HG03558 (cell line): ENCODE measurements around the gene TPPP.
"Not testable (repeated sequence)": the region's sequence is repeated elsewhere in the genome, so short reads cannot be mapped to it uniquely, and the experiment has no call there.

Experiments used
- ATAC-seq: cut with Tn5 transposase; IDR thresholded peaks from one replicate; pipeline ENCODE4 v1.9.1; 2021; ENCODE audit warnings: moderate number of reproducible peaks; ENCODE audit not compliant: unreplicated experiment; ENCODE audit errors: extremely low read depth

Gene TPPP

DNA sequence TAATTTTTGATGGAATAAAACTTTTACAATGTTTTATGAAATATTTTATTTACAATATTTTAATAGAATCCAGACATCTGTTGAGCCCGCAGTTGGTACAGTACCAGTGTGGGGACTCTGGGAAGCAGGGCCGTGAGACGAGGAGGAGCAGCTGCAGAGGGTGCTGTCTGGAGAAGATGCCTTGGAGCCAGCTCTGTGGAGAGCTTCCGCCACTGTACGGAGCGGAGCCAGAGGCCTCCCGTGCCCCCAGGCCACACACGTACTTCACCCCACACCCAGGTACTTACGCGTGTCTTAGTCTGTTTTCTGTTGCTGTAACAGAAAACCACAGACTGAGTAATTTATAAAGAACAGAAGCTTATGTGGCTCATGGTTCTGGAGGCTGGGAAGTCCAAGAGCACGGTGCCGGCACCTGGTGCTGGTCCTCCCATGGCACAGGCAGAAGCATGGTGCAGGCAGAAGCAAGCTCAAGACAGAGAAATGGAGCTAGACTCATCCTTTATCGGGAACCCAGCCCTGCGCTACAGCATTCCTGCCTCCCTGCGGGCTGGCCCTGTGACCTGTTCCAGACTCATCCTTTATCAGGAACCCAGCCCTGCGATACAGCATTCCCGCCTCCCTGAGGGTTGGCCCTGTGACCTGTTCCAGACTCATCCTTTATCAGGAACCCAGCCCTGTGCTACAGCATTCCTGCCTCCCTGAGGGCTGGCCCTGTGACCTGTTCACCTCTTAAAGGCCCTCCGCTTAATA lies 57.7 kb downstream of the TPPP start:
- no peak for ATAC-seq

DNA sequence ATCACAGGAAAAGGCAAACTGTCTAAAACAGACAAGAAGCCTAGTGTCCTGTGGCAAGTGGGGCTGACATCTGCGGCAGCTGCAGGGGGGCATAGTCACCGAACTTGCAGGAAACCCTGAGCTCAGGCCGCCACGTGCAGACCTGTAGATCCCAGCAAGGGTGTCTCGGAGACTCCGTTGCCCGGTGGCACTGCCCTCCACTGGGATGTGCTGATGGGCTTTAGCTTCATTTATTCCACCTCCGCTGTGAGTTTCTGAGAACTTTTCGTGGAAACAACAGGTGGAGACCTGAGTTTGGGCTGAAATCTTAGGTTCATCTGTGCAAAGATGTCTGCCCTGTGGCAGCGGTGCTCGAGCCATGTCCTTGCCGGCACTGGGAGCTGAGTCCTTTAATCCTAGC lies 59.0 kb downstream of the TPPP start:
- no peak for ATAC-seq

DNA sequence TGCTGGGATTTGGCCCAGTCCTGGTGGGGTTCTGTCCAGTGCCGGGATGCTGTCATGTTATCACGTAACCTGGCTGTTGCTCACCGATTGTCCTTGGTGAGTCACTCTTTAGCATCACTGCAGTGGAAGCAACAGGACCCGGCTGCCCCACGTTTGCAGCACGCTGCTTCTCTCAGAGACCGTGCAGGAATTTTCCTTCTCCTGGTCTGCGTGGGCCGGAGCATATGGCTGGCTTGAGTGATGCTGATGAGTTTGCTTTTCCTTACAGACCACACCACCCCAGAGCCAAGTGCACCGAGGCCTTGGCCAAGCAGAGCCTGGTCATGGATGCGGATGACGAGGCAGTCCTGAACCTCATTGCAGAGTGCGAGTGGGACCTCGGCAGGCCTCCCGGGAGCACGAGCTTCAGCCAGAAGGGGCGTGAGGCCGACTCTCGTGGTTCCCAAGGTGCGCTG lies 59.6 kb downstream of the TPPP start:
- ATAC-seq, result no peak

DNA sequence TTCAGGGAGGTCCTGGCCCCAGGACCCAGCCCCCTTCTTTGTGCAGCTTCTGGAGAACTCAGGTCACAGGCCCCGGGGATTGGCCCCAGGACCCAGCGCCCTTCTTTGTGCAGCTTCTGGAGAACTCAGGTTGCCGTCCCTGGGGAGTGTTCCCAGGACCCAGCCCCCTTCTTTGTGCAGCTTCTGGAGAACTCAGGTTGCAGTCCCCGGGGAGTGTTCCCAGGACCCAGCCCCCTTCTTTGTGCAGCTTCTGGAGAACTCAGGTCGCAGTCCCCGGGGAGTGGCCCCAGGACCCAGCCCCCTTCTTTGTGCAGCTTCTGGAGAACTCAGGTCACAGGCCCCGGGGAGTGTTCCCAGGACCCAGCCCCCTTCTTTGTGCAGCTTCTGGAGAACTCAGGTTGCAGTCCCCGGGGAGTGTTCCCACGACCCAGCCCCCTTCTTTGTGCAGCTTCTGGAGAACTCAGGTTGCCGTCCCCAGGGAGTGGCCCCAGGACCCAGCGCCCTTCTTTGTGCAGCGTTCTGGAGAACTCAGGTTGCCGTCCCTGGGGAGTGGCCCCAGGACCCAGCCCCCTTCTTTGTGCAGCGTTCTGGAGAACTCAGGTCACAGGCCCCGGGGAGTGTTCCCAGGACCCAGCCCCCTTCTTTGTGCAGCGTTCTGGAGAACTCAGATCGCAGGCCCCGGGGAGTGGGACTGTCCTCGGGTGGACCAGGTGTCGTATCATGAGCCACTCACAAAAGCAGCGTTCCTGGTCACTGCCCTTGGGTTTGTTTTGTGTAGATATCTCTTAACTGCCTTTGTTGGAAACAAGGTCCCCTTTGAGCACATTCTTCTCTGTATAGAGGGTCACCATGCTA lies 64.6 kb downstream of the TPPP start:
- ATAC-seq, result not testable (repeated sequence)

DNA sequence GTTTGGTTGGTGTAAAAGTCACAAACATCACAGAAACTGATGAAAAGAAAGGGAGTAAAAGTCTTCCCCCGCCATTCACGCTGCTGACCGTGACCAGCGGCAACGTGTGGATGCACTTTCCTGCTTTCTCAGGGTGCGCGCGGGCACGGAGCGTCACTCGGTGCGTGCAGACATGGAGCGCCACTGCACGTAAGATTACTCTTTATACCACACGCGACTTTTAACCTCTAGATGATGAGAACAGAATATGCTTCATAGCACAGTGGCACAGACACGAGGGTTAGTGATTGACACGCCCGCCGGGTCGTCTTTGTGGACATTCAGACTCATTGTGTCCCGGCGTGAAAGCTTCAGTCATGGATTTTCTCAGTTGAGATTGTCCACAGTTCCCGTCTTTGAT lies 65.3 kb downstream of the TPPP start:
- ATAC-seq, result no peak

DNA sequence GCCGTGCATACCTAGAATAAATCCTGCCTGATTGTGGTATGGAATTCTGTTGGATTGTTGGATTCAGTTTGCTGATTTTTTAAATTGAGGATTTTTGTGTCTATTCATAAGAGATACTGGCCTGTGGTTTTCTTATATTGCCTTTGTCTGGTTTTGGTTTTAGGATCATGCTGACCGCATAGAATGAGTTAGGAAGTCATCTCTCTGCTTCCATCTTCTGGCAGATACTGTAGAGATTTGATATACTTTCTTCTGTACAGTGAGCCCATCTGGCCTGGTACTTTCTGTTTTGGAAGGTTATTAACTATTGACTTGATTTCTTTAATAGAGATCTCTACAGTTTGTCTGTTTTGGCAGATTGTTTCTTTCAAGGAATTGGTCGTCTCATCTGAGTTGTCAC lies 66.3 kb downstream of the TPPP start:
- ATAC-seq, result no peak

DNA sequence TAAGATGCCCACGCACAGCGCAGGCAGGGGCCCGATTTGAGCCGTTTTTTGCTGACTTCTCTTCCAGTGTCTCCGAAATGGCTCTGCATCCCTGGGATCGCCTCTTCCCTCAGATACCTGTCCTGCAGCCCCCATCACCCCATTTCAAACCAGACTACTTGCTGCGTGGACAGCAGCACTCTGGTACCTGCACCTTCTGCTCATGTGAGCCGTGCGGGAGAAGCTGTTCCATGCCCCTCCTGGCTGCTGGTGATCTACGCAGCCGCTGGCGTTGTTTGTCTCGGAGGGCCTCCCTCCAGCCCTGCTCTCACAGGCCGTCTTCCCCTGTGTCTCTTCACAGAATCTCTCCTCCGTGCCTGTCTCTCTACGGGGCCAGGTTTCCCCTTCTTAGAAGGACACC lies 67.6 kb downstream of the TPPP start:
- no peak for ATAC-seq

DNA sequence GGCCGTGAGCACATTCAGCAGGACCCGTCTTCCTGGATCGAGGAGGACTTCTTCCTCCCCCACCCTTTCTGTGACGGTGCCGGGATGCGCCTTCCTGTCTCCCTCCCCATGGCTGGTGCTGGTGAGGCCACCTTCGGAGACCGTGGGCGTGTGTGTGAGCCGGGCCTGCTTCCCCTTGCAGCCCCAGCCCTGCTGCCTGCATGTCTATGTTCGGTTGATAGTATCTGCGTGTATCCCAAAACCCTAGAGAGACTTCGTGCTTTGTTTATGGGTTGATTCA lies 68.3 kb downstream of the TPPP start:
- ATAC-seq, result no peak

DNA sequence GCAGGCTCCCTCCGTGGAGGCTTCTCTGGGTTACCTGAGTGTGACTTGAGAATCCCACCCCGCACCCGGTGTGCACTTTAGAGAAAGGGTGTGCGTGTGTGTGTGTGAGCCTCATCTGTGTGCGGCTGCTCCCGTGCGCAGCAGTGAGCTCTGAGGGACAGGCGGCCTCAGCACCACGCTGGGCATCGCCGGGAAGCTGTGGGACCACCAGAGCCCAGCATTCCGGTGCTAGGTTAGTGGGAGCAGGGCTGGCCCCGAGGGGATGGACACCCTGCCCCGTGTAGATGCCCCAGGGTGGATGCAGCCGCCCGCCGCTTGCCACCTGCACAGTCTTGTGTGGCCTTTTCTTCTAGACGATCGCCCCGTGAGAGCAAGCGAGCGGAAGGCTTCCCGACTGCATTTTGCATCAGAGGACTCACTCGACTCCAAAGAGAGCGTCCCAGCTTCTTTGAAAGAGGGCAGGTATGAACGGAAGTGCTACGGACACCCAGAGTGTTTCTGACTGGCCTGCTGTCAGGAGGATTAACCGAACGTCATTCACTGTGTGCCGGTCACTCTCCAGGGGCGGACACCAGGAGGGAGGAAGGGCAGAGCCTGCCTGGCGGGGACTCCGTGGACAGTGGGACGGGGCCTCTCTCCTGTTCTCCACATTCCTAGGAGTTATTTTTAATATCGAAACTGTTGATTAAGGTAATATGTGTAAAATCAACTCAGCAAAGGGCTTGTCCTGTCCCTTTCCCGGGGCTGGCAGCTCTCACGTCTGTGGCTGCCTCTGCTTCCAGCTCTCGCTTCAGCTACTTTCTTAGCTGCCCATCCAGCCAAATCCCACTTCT lies 68.8 kb downstream of the TPPP start:
- ATAC-seq, result no peak

DNA sequence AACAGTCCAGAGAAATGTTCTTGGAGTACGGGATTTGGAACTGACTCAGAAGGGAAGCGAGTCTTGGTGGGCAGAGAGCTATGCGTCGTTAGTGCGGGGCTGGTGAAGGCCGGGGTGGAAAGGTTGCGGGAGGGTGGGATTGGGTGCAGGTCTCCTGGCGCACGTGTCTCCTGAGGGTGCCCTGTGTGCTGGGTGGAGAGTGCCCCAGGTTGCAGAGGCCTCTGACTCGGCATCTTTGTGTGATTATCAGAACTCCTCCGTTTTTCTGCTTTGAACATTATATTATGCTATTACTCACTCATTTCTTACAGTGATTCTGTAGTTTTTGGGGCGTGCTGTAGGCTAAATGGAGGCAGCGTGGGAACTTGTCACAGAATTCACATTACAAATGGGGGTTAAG lies 69.6 kb downstream of the TPPP start:
- ATAC-seq, result no peak

DNA sequence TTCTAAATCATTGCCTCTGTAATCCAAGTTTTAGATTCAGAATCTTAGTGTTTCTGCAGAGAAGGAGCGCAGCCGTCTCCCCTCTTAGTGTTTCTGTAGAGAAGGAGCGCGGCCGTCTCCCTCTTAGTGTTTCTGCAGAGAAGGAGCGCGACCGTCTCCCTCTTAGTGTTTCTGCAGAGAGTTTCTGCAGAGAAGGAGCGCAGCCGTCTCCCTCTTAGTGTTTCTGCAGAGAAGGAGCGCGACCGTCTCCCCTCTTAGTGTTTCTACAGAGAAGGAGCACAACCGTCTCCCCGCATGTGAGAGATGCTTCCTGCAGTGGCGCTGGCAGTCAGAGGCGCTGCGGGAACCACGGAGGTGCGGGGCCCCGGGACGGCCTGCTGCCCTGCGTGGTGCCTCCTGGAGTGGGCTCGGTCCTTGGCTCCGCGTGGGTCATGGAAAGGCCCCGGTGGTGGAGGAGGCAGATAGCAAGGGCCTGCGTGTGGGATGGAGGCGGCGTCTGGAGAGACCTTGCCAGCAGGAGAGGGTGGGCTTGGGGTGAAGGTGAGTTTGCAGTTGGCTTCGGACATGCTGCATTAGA lies 70.1 kb downstream of the TPPP start:
- no peak for ATAC-seq

DNA sequence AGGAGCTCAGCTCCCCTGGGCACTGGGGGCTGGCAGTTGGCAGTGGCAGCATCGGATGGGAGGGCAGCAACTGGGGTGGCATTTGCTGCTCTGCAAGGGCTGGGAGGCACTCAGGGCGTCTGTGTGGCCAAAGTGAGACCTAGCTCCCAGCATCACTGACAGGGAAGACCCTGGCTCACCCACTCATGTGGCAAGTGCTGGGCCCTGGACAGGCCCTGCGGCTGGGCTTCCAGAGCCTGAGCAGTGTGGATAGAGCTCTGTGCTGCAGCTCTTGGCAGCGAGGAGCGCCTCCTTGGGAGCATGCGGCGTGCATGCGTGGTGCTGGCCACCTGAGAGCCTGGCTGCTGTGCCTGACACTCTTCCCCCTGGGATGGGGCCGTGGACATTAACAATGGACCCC lies 70.8 kb downstream of the TPPP start:
- ATAC-seq, result no peak

DNA sequence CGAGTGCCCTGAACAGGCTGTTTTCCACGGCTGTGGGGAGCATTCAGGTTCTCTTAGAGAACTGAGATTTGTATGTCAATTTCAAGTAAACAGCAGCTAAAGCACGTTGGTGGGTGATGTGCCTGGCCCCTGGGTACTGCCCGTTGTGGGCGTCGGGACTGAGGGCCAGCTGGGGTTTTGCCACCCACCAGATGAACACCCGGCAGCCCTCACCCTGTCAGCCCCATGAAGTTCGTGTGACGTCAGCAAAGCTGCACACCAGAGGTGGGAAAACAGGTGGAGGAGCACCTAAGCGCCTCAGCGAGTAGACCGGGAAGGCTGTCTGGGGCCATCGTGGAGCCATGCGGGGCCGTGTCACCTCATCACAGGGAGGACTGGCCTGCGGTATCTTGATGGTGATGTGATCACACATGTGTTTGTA lies 71.8 kb downstream of the TPPP start:
- no peak for ATAC-seq

DNA sequence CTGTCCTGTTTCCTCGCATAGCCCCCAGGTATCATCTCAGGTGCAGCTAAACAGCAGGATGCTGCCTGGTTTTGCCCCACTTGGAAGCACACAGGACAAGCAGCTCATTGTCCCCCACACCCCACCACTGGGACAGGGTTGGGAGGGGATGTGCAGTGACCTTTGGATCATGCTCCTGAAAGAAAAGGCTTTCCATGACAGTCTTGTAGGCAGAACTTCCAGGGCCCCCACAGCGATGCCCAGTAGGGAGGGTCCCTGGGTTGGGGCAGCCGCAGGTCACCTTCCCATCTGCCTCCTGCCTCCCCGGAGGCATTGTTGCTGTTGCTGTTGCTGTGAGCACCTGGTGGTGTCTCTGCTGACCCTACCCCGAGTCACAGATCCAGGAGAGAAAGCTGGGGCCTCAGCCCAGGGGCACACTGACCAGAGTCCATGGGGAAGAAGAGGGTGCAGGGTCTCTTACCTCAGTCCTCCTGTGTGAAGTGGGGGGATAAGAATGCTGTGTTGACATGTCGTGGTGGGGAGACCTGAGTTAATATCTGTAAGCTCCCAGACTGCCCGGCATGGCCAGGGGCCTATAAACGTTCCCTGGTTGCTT lies 72.5 kb downstream of the TPPP start:
- ATAC-seq, result no peak

DNA sequence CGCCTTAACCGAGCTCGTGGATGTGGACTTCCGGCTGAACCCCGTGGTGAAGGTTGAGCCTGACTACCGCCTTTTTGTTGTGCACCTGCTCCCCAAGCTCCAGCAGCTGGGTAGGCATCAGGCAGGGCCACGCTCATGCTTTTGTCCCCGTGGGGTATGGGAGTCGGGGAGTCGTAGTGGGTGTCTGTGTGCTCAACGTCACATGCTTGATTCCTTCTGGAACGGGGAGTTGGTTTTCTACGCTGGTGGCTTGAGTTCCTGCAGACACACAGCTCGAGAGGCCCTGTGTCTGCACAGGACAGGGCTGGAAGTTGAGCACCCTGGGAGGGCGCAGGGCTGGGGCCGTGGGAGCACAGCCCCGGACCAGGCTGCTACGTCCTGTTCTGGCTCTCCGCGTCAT lies 73.0 kb downstream of the TPPP start:
- no peak for ATAC-seq

DNA sequence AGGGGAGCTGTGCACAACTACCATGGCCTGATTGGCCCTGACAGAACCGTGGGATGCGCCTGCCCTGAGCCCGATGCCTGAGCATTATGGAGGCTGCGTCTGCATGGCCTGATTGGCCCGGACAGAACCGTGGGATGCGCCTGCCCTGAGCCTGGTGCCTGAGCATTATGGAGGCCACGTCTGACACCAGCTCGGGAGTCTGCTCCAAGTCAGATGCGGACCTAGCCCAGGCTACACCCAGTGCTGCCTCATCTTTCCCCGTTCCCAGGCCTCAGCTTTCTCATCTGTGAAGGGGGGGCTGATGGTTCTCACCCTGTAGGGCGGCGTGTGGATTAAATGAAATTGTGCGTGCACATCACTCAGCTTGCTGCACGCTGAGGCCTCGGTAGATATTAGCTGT lies 73.7 kb downstream of the TPPP start:
- ATAC-seq, result no peak

DNA sequence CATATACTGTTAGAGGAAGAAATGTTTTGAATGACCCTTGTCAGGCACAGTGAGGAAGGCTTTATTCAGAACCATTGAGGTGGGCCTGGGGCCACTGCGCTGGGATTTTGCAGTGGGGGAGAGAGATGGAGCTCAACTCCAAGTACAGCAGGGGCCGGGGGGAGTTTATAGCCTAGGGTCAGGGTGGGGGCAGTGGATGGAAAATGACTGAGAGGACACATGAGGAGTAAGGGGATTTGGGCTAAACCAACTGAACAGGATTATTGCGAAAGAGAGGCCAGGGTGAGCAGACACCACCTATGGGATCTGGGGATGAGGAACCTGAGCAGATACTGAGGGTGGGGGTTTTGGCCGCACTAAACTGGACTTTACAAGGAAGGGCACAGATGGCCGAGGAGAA lies 74.7 kb downstream of the TPPP start:
- ATAC-seq, result no peak

DNA sequence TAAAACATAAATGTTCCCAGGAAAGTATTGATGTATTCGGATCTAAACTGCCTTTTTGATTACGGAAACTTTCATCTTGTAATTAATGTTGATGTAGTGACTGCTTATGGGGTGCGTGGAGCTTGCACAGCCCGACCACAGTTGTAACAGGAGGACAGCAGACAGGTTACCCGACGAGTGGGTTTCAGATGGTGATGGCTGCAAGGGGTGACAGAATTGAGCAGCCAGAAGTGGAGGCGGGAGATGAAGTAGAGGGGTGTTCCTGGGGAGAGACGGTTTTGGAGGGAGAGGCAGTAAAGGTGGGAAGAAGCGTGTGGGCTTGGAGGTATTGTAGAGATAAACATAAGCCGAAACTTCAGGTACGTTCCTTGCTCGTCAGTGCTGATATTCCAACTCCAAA lies 75.3 kb downstream of the TPPP start:
- ATAC-seq, result no peak

DNA sequence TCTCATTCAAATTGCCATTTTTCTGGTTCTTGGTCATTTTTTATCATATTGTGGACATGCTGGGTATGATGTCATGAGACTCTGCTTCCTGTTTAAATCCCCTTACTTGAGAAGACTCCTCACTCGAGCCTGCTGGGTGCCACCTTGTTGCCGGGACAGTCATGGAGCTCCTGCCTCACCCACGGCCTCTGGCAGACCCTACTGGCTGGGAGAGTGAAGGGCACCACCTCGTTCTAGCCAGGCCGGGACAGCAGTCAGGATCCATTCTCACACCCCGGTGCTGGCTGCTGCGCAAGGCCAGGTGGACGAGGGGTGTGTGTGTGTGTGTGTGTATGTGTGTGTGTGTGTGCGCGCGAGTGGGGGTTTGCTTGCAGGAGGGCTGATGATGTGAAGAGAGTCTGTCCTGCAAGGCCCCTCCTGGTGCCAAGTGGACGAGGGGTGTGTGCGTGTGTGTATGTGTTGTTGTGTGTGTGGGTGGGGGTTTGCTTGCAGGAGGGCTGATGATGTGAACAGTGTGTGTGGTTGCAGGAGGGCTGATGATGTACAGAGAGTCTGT lies 76.6 kb downstream of the TPPP start:
- no peak for ATAC-seq
